ENCODE results near the gene GSC. TPM values are rescaled to one million over a fixed set of nuclear protein-coding genes. Genes with fewer than 3 reads are reported as not detected.
A peak's percentile ranks its signal among the peaks of the same experiment; 100 is the strongest.
"Not testable (repeated sequence)": the region's sequence is repeated elsewhere in the genome, so short reads cannot be mapped to it uniquely, and the experiment has no call there.

GSC gene
- total RNA-seq, 1 donor from 2014 or later = 0.50 TPM

- Histone ChIP-seq H3K36me3 (no peaks in the 10 kb centered on the region), H3K9me3 (no peaks in the 10 kb centered on the region), H3K4me1 (no peaks in the 10 kb centered on the region), H3K4me3 (no peak overlapping the region), H3K27me3 (ENCODE audit: low read depth) (no peaks in the 10 kb centered on the region), H3K27ac (no peak overlapping the region)
- intact Hi-C loops (cut with DNase I) = no loop called here
- DNase-seq = no peak
- ATAC-seq = no peak
- TF ChIP-seq CTCF (IDR thresholded peaks at IDR 0.05) = peak; percentile 45
These were observed 21.1 kb downstream of the GSC start for GRCh38 chr14:94748667-94749347.

- no peak for TF ChIP-seq CTCF (IDR thresholded peaks at IDR 0.05)
- no peak overlapping the region for H3K27ac ChIP-seq
- no peak for DNase-seq
- no peaks in the 10 kb centered on the region for H3K4me1 ChIP-seq
- no peaks in the 10 kb centered on the region for H3K9me3 ChIP-seq
- no peak for ATAC-seq
- H3K27me3 ChIP-seq (ENCODE audit: low read depth) = no peaks in the 10 kb centered on the region
- no peaks in the 10 kb centered on the region for H3K36me3 ChIP-seq
- no peak overlapping the region for H3K4me3 ChIP-seq
- intact Hi-C loops (cut with DNase I) = no loop called here
These were observed 22.2 kb downstream of the GSC start for GRCh38 chr14:94747739-94748138.

- H3K27ac ChIP-seq; DNase-seq; H3K36me3 ChIP-seq; ATAC-seq; intact Hi-C loops (cut with DNase I); H3K9me3 ChIP-seq; H3K4me3 ChIP-seq; H3K4me1 ChIP-seq; H3K27me3 ChIP-seq (ENCODE audit: low read depth): not testable (repeated sequence)
These were observed 22.8 kb downstream of the GSC start for GRCh38 chr14:94747153-94747552.

GRCh38 chr14:94746131-94746530, 23.8 kb downstream of the GSC start:
- ATAC-seq = no peak
- Histone ChIP-seq H3K9me3 (no peaks in the 10 kb centered on the region), H3K27ac (no peak overlapping the region), H3K36me3 (no peaks in the 10 kb centered on the region), H3K4me1 (no peaks in the 10 kb centered on the region), H3K4me3 (no peak overlapping the region), H3K27me3 (ENCODE audit: low read depth) (peaks cover 3% of the 10 kb centered on the region)
- intact Hi-C loops (cut with DNase I) = no loop called here
- TF ChIP-seq CTCF (IDR thresholded peaks at IDR 0.05) = no peak
- no peak for DNase-seq

DNA sequence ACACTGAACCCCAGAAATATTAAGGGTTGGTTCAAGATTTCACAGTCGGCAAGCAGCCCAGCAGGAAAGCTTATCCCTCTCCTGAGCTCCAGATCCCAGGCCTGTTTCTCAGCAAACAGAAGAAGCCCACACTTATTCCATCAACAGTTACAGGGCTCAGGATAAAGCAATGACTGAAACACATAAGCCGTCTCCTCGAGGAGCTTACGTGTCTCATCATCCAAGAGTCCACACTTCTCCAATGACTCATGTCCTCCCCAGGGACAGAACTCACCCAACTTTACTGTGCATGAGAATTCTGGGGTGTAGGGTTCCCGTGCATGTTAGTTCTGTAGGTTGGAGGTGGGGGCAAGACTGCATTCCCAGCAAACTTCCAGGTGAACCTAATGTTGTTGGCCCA, 31.2 kb downstream of the GSC start:
- no peak for ATAC-seq
- intact Hi-C loops (cut with DNase I) = no loop called here
- no peaks in the 10 kb centered on the region for H3K36me3 ChIP-seq

More for the DNA sequence above, 31.2 kb downstream of the GSC start:
- TF ChIP-seq CTCF (IDR thresholded peaks at IDR 0.05) = no peak
- no peak overlapping the region for H3K27ac ChIP-seq
- H3K27me3 ChIP-seq (ENCODE audit: low read depth) = peaks cover 4% of the 10 kb centered on the region
- H3K9me3 ChIP-seq = no peaks in the 10 kb centered on the region
- no peak for DNase-seq
- no peak overlapping the region for H3K4me3 ChIP-seq
- H3K4me1 ChIP-seq = no peaks in the 10 kb centered on the region
